Gastroesophageal sphincter (tissue), 4 donors: ENCODE results near the gene RAB36. TPM values are rescaled to one million over a fixed set of nuclear protein-coding genes. Genes with fewer than 3 reads are reported as not detected.

Experiments used
- ATAC-seq: fragments of 150-250 bp; one replicate; pipeline ENCODE4 v1.9.1; 2016; ENCODE audit warnings: mild to moderate bottlenecking, moderate library complexity
- H3K27ac ChIP-seq, 4 donors: fragments of 200-600 bp; sonication (generic) in 3 of 4; 1 replicate in 3 of 4; 2 replicates in 1 of 4; pipeline ENCODE4 v1.5.1; 2016 to 2019
- H3K27me3 ChIP-seq: fragments of 200-600 bp; sonication (generic); one replicate; pipeline ENCODE4 v1.5.1; 2019
- H3K36me3 ChIP-seq, 2 donors: fragments of 200-600 bp; sonication (generic); one replicate each; pipeline ENCODE4 v1.5.1; 2019; ENCODE audit warnings: control low read depth in 1 of 2
- H3K4me1 ChIP-seq, 3 donors: fragments of 200-600 bp; sonication (generic); 1 replicate in 2 of 3; 2 replicates in 1 of 3; pipeline ENCODE4 v1.5.1; 2016 to 2019; ENCODE audit warnings: control low read depth in 2 of 3
- H3K4me3 ChIP-seq, 2 donors: fragments of 200-600 bp; sonication (generic); one replicate each; pipeline ENCODE4 v1.5.1; 2019; ENCODE audit warnings: mild to moderate bottlenecking in 1 of 2, moderate library complexity in 1 of 2
- H3K9me3 ChIP-seq, 3 donors: fragments of 200-600 bp; sonication (generic); one replicate each; pipeline ENCODE4 v1.5.1; 2017 to 2019; ENCODE audit warnings: control low read depth in 2 of 3
- CTCF ChIP-seq, 4 experiments: fragments of 200-600 bp in 2 of 4; fragments of 450-650 bp in 2 of 4; sonication (generic) in 1 of 4; IDR thresholded peaks; one replicate each; pipeline ENCODE4 v1.5.1; 2017 to 2019; ENCODE audit warnings: antibody characterized with exemption in 4 of 4, mild to moderate bottlenecking in 2 of 4, moderate library complexity in 2 of 4
- EP300 ChIP-seq: sonication (generic); formaldehyde crosslinking; IDR thresholded peaks from one replicate; pipeline ENCODE4 v1.6.1; 2017; ENCODE audit warnings: antibody characterized with exemption, mild to moderate bottlenecking
- POLR2A ChIP-seq, 2 donors: fragments of 450-650 bp; IDR thresholded peaks; one replicate each; pipeline ENCODE4 v1.6.1; 2017; ENCODE audit warnings: antibody characterized with exemption in 2 of 2, mild to moderate bottlenecking in 2 of 2, moderate library complexity in 1 of 2
- POLR2AphosphoS5 ChIP-seq: sonication (generic); formaldehyde crosslinking; IDR thresholded peaks from one replicate; pipeline ENCODE4 v1.6.1; 2017; ENCODE audit warnings: antibody characterized with exemption
- WGBS, 2 donors: methylation state at CpG; one replicate each; pipeline ENCODE4 v1.1.5; 2018; ENCODE audit warnings: low coverage in 1 of 2; 5-methylcytosine and 5-hydroxymethylcytosine counted together
- total RNA-seq, 4 donors: library from RNA; depleted of rRNA; stranded (reverse); fragments of >200 nt; gene quantifications; one replicate each; pipeline ENCODE4 v1.1.0, GENCODE V29; 2016

Gene RAB36
- total RNA-seq, 4 donors from 2014 or later: 3.9 to 12.2 (median 6.7) TPM

DNA sequence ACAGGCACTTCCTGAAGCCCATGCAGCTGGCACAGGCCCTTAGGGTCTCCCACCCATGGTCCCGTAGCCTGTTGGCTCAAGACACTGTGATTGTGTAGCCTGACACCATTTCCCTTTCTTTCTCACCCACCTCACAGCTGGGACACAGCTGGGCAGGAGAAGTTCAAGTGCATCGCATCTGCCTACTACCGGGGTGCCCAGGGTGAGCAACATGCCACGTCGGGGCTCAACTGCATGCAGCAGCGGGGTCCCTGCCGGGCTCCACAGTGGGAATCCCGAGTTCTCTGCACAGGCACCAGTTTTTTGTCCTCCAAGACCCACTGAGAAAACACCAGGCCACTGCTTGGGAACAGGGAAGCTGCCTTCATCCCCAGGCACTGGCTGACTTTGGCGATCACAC is 10.6 kb downstream of the RAB36 start:
- no peak for TF ChIP-seq POLR2A (IDR thresholded peaks at IDR 0.05)
- TF ChIP-seq CTCF (IDR thresholded peaks at IDR 0.05): no peak
- no peak for TF ChIP-seq POLR2AphosphoS5
- TF ChIP-seq EP300: no peak
- no peak overlapping the region for H3K27ac ChIP-seq
- H3K4me1 ChIP-seq: no peaks in the 10 kb centered on the region
- no peak overlapping the region for H3K4me3 ChIP-seq
- H3K27me3 ChIP-seq: no peaks in the 10 kb centered on the region
- ATAC-seq: no peak
- 93 to 100% methylated on average over 3 of the region's 9 CpGs for WGBS, 2 donors
- H3K9me3 ChIP-seq: no peaks in the 10 kb centered on the region
- peaks cover 0 to 84% of the 10 kb centered on the region in 2 donors for H3K36me3 ChIP-seq

DNA sequence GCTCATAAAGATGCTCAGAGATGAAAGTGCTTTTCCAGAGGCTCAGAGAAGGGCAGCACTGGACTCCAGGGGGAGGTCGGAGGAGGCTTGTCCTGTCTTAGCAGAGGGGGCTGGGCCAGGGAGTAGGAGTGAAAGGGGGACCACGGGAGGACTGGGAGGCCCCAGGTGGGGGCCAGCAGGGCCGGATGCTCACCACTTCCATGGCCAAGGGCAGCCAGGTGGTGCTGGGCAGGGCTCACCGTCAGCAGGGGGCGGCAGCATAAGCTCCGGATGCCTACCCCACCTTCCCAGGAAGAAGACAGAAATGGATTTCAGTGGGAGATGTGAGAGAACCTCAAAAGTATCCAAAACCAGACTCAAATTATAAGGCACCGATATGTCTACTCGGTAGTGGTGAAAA is 11.0 kb downstream of the RAB36 start:
- peaks cover 0 to 84% of the 10 kb centered on the region in 2 donors for H3K36me3 ChIP-seq
- no peak for ATAC-seq
- TF ChIP-seq CTCF (IDR thresholded peaks at IDR 0.05): no peak
- TF ChIP-seq POLR2AphosphoS5: no peak
- no peak for TF ChIP-seq EP300
- no peak for TF ChIP-seq POLR2A (IDR thresholded peaks at IDR 0.05)
- H3K4me3 ChIP-seq: no peak overlapping the region
- WGBS, 2 donors: 65% methylated on average over 4 of the region's 8 CpGs; no CpG with 5 or more reads in 1 of the 2 donors
- no peaks in the 10 kb centered on the region for H3K4me1 ChIP-seq
- no peak overlapping the region for H3K27ac ChIP-seq
- H3K27me3 ChIP-seq: no peaks in the 10 kb centered on the region
- H3K9me3 ChIP-seq: no peaks in the 10 kb centered on the region

- 80 to 94% methylated on average over 1 to 6 of the region's 22 CpGs for WGBS, 2 donors
- H3K27me3 ChIP-seq: no peaks in the 10 kb centered on the region
- no peak for TF ChIP-seq POLR2AphosphoS5
- TF ChIP-seq POLR2A (IDR thresholded peaks at IDR 0.05): no peak
- no peak for TF ChIP-seq EP300
- no peak for TF ChIP-seq CTCF (IDR thresholded peaks at IDR 0.05)
- H3K36me3 ChIP-seq: peaks cover 0 to 80% of the 10 kb centered on the region in 2 donors
- H3K4me1 ChIP-seq: no peaks in the 10 kb centered on the region
- ATAC-seq: no peak
- H3K27ac ChIP-seq: no peak overlapping the region
- H3K9me3 ChIP-seq: no peaks in the 10 kb centered on the region
- no peak overlapping the region for H3K4me3 ChIP-seq
Measured at GRCh38 chr22:23157560-23158515, 12.6 kb downstream of the RAB36 start.

GRCh38 chr22:23158516-23159290 is 13.4 kb downstream of the RAB36 start:
- Histone ChIP-seq H3K36me3 (peaks cover 0 to 71% of the 10 kb centered on the region in 2 donors), H3K27ac (no peak overlapping the region), H3K4me3 (no peak overlapping the region), H3K4me1 (peaks cover 0 to 3% (median 0%) of the 10 kb centered on the region in 3 donors), H3K9me3 (no peaks in the 10 kb centered on the region), H3K27me3 (no peaks in the 10 kb centered on the region)
- no peak for ATAC-seq
- TF ChIP-seq POLR2A (IDR thresholded peaks at IDR 0.05) (no peak), EP300 (no peak), POLR2AphosphoS5 (no peak), CTCF (IDR thresholded peaks at IDR 0.05) (no peak)
- WGBS, 2 donors: no CpG with 5 or more reads among the region's 14 CpGs
